LHCN-M2 (cell line): Measurements from ENCODE around the gene NUP155. TPM values are rescaled to one million over a fixed set of nuclear protein-coding genes. Genes with fewer than 3 reads are reported as not detected.
"Not testable (repeated sequence)": the region's sequence is repeated elsewhere in the genome, so short reads cannot be mapped to it uniquely, and the experiment has no call there.

Experiments used
- DNase-seq: peaks from one replicate; pipeline ENCODE4 v3.0.0-alpha.2; 2012; ENCODE audit warnings: low read depth
- total RNA-seq: library from RNA; depleted of rRNA; stranded (reverse); fragments of >200 nt; gene quantifications from 2 replicates; pipeline ENCODE4 v1.2.3, GENCODE V29; 2014; rRNA removed

Gene NUP155
- total RNA-seq, 1 experiment from 2014 or later, result 47.0 TPM

GRCh38 chr5:37283214-37283820 is 87.6 kb downstream of the NUP155 start:
- no peak for DNase-seq

- no peak for DNase-seq
These were observed 95.4 kb downstream of the NUP155 start for GRCh38 chr5:37275511-37275910.

- peak; percentile 79 for DNase-seq
These were observed 98.4 kb downstream of the NUP155 start for GRCh38 chr5:37272511-37272910.

- DNase-seq, result not testable (repeated sequence)
These were observed 102.8 kb downstream of the NUP155 start for GRCh38 chr5:37268100-37268499.

GRCh38 chr5:37255774-37256358 is 115.0 kb downstream of the NUP155 start:
- no peak for DNase-seq

- DNase-seq, result no peak
These were observed 116.3 kb downstream of the NUP155 start for GRCh38 chr5:37254581-37254980.

GRCh38 chr5:37251665-37252064 is 119.2 kb downstream of the NUP155 start:
- no peak for DNase-seq

GRCh38 chr5:37249815-37250164 is 121.1 kb downstream of the NUP155 start:
- DNase-seq, result no peak

GRCh38 chr5:37248970-37249814 is 121.7 kb downstream of the NUP155 start, which contains the start of gene CPLANE1:
TSS of gene CPLANE1 (minus strand) at chr5:37249376. CDS start at chr5:37247698, 1,678 bp downstream.
- DNase-seq, result peak; percentile 82

- DNase-seq, result peak; percentile 43
These were observed 122.4 kb downstream of the NUP155 start for GRCh38 chr5:37248421-37248969.

- no peak for DNase-seq
These were observed 123.4 kb downstream of the NUP155 start for GRCh38 chr5:37247496-37247895.

GRCh38 chr5:37247036-37247435 is 123.9 kb downstream of the NUP155 start:
- no peak for DNase-seq

Other genes starting within 250 kb of the NUP155 start
- 19.1 and 36.4 TPM in 2 replicates for gene CPLANE1, start 121.7 kb downstream of the NUP155 start, total RNA-seq
- gene WDR70, start 8.2 kb upstream of the NUP155 start, total RNA-seq, result 22.4 and 26.5 TPM in 2 replicates